ENCODE measurements around the gene ZC3H12D. TPM values are rescaled to one million over a fixed set of nuclear protein-coding genes. Genes with fewer than 3 reads are reported as not detected.

Gene ZC3H12D
- total RNA-seq, result 0.07 and 0.24 TPM in 2 replicates
- 0.29 and 0.72 TPM in 2 replicates for polyA plus RNA-seq

DNA sequence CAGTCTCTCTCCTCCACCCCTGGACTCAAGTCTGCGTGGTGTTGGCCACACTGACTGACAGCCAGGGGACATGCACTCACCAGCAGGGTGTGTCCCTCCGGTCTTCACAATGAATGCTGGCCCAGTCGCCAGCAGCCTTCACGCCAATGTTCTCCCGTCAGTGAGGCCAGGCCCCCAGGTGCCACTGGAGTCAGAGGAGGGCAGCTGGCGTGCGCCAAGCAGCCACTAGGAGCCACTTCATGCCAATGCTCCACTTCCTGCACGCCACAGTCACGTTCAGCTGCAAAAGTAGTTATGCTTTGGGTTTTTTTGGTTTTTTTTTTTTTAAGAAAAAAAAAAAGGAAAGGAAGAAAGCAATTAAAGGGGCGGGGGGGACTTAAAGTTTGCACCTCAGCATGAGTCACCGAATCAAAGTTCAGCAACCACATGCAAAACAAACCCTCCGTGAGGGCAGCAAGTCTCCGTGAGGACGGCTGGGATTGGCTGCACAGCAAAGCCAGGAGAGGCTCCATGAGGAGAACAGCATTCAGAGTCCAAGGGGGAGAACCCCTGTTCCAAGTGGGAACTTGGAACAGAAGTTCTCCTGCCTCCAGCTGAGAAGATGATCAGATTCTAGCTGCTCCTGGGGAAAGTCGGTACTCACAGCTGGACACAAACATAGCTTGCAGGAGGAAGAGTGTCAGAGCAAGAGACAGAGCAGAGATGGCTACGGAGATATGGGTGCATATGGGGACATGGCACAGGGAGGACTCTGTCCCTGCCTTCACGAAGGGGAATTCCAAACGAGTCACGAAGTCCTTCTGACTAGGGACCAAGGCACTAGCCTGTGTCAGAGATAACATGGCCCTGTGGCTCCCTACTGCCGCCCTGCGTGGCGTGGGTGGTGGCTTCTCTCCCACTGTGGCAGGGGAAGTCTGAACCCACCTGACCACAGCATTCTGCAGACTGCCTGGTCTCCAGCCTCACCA is at the start of gene ZC3H12D:
TSS of gene ZC3H12D (minus strand) at position 282 of the 968 bp plus-strand sequence. CDS start 10,471 bp downstream, outside the sequence.
- Histone ChIP-seq H3K27me3 (no peaks in the 10 kb centered on the region), H3K27ac (no peak within 1 kb of the TSS), H3K9me3 (ENCODE audit: low read depth) (no peaks in the 10 kb centered on the region), H3K36me3 (no peaks in the 10 kb centered on the region), H3K4me1 (ENCODE audit: low read depth) (peaks cover 5% of the 10 kb centered on the region), H3K4me3 (no peak within 1 kb of the TSS)
- TF ChIP-seq, protein P1, sequence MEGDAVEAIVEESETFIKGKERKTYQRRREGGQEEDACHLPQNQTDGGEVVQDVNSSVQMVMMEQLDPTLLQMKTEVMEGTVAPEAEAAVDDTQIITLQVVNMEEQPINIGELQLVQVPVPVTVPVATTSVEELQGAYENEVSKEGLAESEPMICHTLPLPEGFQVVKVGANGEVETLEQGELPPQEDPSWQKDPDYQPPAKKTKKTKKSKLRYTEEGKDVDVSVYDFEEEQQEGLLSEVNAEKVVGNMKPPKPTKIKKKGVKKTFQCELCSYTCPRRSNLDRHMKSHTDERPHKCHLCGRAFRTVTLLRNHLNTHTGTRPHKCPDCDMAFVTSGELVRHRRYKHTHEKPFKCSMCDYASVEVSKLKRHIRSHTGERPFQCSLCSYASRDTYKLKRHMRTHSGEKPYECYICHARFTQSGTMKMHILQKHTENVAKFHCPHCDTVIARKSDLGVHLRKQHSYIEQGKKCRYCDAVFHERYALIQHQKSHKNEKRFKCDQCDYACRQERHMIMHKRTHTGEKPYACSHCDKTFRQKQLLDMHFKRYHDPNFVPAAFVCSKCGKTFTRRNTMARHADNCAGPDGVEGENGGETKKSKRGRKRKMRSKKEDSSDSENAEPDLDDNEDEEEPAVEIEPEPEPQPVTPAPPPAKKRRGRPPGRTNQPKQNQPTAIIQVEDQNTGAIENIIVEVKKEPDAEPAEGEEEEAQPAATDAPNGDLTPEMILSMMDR (IDR thresholded peaks at IDR 0.05; ENCODE audit: low read depth, low read length), result peak; percentile 7
- peak in 1 of 2 donors; percentile 28 for DNase-seq (ENCODE audit: low read depth in 1 of 2, low spot score in 1 of 2)

DNA sequence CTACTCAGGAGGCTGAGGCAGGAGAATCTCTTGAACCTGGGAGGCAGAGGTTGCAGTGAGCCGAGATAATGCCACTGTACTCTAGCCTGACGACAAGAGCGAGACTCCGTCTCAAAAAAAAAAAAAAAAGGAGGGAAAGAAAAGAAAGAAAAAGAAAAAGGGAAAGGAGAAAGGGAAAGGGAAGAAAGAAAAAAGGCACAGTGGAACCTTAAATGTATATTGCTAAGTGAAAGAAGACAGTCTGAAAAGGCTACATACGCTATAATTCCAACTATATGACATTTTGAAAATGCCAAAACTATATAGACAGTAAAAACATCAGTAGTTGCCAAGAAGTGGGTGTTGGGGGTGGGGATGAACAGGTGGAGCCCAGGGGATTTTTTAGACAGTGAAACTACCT is 44.8 kb upstream of the ZC3H12D start:
- no peak for DNase-seq (ENCODE audit: low read depth in 1 of 2, low spot score in 1 of 2)
- Histone ChIP-seq H3K27me3 (no peaks in the 10 kb centered on the region), H3K9me3 (ENCODE audit: low read depth) (no peaks in the 10 kb centered on the region), H3K4me3 (no peak overlapping the region), H3K36me3 (peaks cover 73% of the 10 kb centered on the region), H3K4me1 (ENCODE audit: low read depth) (no peaks in the 10 kb centered on the region), H3K27ac (no peak overlapping the region)
- TF ChIP-seq, protein P1 (IDR thresholded peaks at IDR 0.05; ENCODE audit: low read depth, low read length), result no peak

DNA sequence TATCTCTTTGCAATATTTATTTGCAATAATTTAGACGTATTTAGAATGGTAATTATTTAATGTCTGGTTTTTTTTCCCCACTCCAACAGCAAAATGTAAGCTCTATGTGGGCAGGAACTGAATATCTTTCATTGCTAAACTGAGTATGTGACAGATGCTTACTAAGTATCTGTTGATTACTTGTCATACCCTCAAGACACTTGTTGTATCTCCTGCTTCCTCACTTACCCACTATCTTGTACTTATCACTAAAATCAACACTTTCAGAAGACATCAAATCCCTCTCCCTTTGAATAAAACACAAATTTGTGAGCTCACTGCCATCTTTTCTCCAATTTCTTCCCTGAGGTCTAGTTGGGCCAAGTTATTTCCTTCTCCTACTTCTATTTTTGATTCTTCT is 30.7 kb upstream of the ZC3H12D start:
- TF ChIP-seq, protein P1 (IDR thresholded peaks at IDR 0.05; ENCODE audit: low read depth, low read length), result no peak
- no peak overlapping the region for H3K27ac ChIP-seq
- no peaks in the 10 kb centered on the region for H3K9me3 ChIP-seq (ENCODE audit: low read depth)
- peaks cover 8% of the 10 kb centered on the region for H3K4me1 ChIP-seq (ENCODE audit: low read depth)
- DNase-seq (ENCODE audit: low read depth in 1 of 2, low spot score in 1 of 2), result no peak
- no peak overlapping the region for H3K4me3 ChIP-seq
- peaks cover 22% of the 10 kb centered on the region for H3K36me3 ChIP-seq
- H3K27me3 ChIP-seq, result no peaks in the 10 kb centered on the region

DNA sequence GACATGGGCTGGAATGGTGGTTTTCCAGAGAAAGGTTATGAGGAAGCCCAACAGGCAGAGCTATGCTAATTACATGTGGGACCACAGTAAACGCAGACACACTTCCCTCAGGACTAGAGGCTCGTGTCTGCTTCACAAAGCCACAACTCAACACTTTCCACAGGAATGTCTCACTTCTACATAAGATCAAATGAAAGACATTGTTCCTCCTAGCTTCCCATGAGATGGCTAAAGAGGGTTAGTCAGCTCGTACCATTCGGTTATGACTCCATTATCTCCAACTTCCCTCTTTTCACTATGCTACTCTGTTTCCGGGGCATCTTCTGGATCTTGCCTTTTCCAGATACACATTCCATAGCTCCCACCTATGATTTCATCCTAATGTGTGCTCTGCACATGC is 29.1 kb upstream of the ZC3H12D start:
- no peaks in the 10 kb centered on the region for H3K4me1 ChIP-seq (ENCODE audit: low read depth)

DNA sequence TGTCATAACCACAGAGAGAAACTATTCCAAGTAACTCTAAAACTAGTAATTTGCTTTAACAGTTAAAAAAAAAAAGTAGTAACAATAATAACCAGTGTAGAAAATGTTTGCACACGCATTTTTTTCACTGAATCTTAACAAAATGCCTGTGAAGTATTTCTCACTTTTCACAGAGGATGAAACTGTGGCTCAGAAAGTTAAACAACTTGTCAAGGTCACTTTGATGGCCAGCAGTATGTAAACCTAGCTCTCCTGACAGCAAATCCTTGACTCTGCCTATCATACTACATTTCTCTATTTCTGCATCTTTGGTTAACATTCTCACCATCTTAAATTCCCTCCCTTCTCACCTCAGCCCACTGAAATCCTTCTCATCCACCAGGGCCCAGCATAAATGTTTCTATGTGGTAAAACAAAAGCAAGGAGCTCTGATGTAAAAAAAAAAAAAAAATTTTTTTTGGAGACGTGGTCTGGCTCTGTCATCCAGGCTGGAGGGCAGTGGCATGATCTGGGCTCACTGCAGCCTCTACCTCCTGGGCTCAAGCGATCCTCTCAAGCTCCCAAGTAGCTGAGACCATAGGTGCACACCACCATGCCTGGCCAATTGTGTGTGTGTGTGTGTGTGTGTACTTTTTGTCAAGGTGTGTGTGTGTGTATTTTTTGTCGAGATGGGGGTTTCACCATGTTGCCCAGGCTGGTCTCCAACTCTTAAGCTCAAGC is 26.1 kb upstream of the ZC3H12D start:
- TF ChIP-seq, protein P1 (IDR thresholded peaks at IDR 0.05; ENCODE audit: low read depth, low read length), result no peak
- Histone ChIP-seq H3K27me3 (no peaks in the 10 kb centered on the region), H3K4me3 (no peak overlapping the region), H3K36me3 (peaks cover 24% of the 10 kb centered on the region), H3K27ac (peak overlapping the region; percentile 54), H3K9me3 (ENCODE audit: low read depth) (no peaks in the 10 kb centered on the region), H3K4me1 (ENCODE audit: low read depth) (no peaks in the 10 kb centered on the region)
- no peak for DNase-seq (ENCODE audit: low read depth in 1 of 2, low spot score in 1 of 2)

More for the DNA sequence above, 29.1 kb upstream of the ZC3H12D start:
- Histone ChIP-seq H3K36me3 (peaks cover 30% of the 10 kb centered on the region), H3K4me3 (no peak overlapping the region), H3K9me3 (ENCODE audit: low read depth) (no peaks in the 10 kb centered on the region), H3K27me3 (no peaks in the 10 kb centered on the region), H3K27ac (peak overlapping the region; percentile 10)
- TF ChIP-seq, protein P1 (IDR thresholded peaks at IDR 0.05; ENCODE audit: low read depth, low read length), result no peak
- peak; percentile 19 to 23 for DNase-seq (ENCODE audit: low read depth in 1 of 2, low spot score in 1 of 2)

Measured in cardiac muscle cell (in vitro differentiated cells and primary cell).